WTC11 (cell line): ENCODE results near the gene PTPRJ. TPM values are rescaled to one million over a fixed set of nuclear protein-coding genes. Genes with fewer than 3 reads are reported as not detected.

Experiments used
- ATAC-seq: fragments of 200-7000 bp; cut with Tn5 transposase; 2 replicates; pipeline ENCODE4 v1.10.0; 2021; ENCODE audit warnings: mild to moderate bottlenecking, moderate library complexity
- CTCF ChIA-PET: fragments of 300-600 bp; sonication (Branson Sonifier 250); formaldehyde crosslinking; loops from one replicate; lab custom pipeline; 2021; ENCODE audit warnings: antibody characterized with exemption; lab: Charles Lee
- POLR2A ChIA-PET: fragments of 350-600 bp; sonication (Branson Sonifier 250); formaldehyde crosslinking; loops from one replicate; lab custom pipeline; 2021; ENCODE audit warnings: antibody characterized with exemption; lab: Charles Lee
- DNase-seq: peaks from one replicate; pipeline ENCODE4 v3.0.0; 2021; ENCODE audit warnings: low spot score
- H3K27ac Mint-ChIP-seq: 2 replicates; pipeline ENCODE4 v1.8.0; 2021; ENCODE audit warnings: mixed read lengths
- H3K27me3 Mint-ChIP-seq: 2 replicates; pipeline ENCODE4 v1.8.0; 2021; ENCODE audit warnings: low read depth, mild to moderate bottlenecking, moderate library complexity, mixed read lengths
- H3K36me3 Mint-ChIP-seq: 2 replicates; pipeline ENCODE4 v1.8.0; 2021; ENCODE audit warnings: mixed read lengths
- H3K4me1 Mint-ChIP-seq: 2 replicates; pipeline ENCODE4 v1.8.0; 2022; ENCODE audit warnings: mixed read lengths
- H3K4me3 Mint-ChIP-seq: 2 replicates; pipeline ENCODE4 v1.8.0; 2021; ENCODE audit warnings: mild to moderate bottlenecking, moderate library complexity, mixed read lengths
- H3K9me3 Mint-ChIP-seq: 2 replicates; pipeline ENCODE4 v1.8.0; 2021; ENCODE audit warnings: mixed read lengths
- CREB1 ChIP-seq: sonication (generic); formaldehyde crosslinking; IDR thresholded peaks from 2 replicates; pipeline ENCODE4 v1.8.0; 2023; ENCODE audit warnings: mild to moderate bottlenecking, missing genetic modification reagents
- CREM ChIP-seq: sonication (generic); formaldehyde crosslinking; IDR thresholded peaks from 2 replicates; pipeline ENCODE4 v1.8.1; 2022; ENCODE audit warnings: mild to moderate bottlenecking, missing genetic modification reagents, moderate library complexity
- E2F4 ChIP-seq: sonication (generic); formaldehyde crosslinking; IDR thresholded peaks from 2 replicates; pipeline ENCODE4 v1.8.1; 2022; ENCODE audit warnings: low read depth, mild to moderate bottlenecking, moderate library complexity, missing genetic modification reagents, borderline replicate concordance
- ELF4 ChIP-seq: sonication (generic); formaldehyde crosslinking; IDR thresholded peaks from 2 replicates; pipeline ENCODE4 v1.8.1; 2022; ENCODE audit warnings: low read depth, mild to moderate bottlenecking, moderate library complexity, missing genetic modification reagents
- ETV6 ChIP-seq: sonication (generic); formaldehyde crosslinking; IDR thresholded peaks from 2 replicates; pipeline ENCODE4 v1.8.1; 2022; ENCODE audit warnings: mild to moderate bottlenecking, missing genetic modification reagents
- FOXJ3 ChIP-seq: sonication (generic); formaldehyde crosslinking; IDR thresholded peaks from 2 replicates; pipeline ENCODE4 v1.9.0; 2021; ENCODE audit warnings: missing genetic modification reagents, mild to moderate bottlenecking, borderline replicate concordance
- FOXP1 ChIP-seq: sonication (generic); formaldehyde crosslinking; IDR thresholded peaks from 2 replicates; pipeline ENCODE4 v1.8.0; 2022; ENCODE audit warnings: missing genetic modification reagents, mild to moderate bottlenecking, moderate library complexity, borderline replicate concordance
- GTF2I ChIP-seq: fragments of 250-450 bp; sonication (Bioruptor Pico); conservative IDR thresholded peaks from 2 replicates; pipeline ENCODE4 v1.4.0; 2021; ENCODE audit warnings: mild to moderate bottlenecking
- HMGA2 ChIP-seq: fragments of 250-450 bp; sonication (Bioruptor Pico); IDR thresholded peaks from 2 replicates; pipeline ENCODE4 v1.4.0; 2021; ENCODE audit warnings: mild to moderate bottlenecking, moderate library complexity
- MAX ChIP-seq: sonication (generic); formaldehyde crosslinking; IDR thresholded peaks from 2 replicates; pipeline ENCODE4 v1.8.0; 2022; ENCODE audit warnings: mild to moderate bottlenecking, missing genetic modification reagents
- NR3C1 ChIP-seq: sonication (generic); formaldehyde crosslinking; conservative IDR thresholded peaks from 2 replicates; pipeline ENCODE4 v1.8.1; 2023; ENCODE audit warnings: low read depth, mild to moderate bottlenecking, missing genetic modification reagents
- SMAD3 ChIP-seq: sonication (generic); formaldehyde crosslinking; IDR thresholded peaks from 2 replicates; pipeline ENCODE4 v1.8.0; 2022; ENCODE audit warnings: missing genetic modification reagents, mild to moderate bottlenecking, borderline replicate concordance
- TEAD1 ChIP-seq: sonication (generic); formaldehyde crosslinking; IDR thresholded peaks from 2 replicates; pipeline ENCODE4 v1.8.0; 2022; ENCODE audit warnings: mild to moderate bottlenecking, missing genetic modification reagents
- USF2 ChIP-seq: sonication (generic); formaldehyde crosslinking; IDR thresholded peaks from 2 replicates; pipeline ENCODE4 v1.8.1; 2023; ENCODE audit warnings: mild to moderate bottlenecking, missing genetic modification reagents, moderate library complexity
- ZBTB21 ChIP-seq: sonication (generic); formaldehyde crosslinking; IDR thresholded peaks from 2 replicates; pipeline ENCODE4 v1.8.1; 2023; ENCODE audit warnings: mild to moderate bottlenecking, missing genetic modification reagents, borderline replicate concordance
- ZNF219 ChIP-seq: sonication (generic); formaldehyde crosslinking; IDR thresholded peaks from 2 replicates; pipeline ENCODE4 v1.8.0; 2023; ENCODE audit warnings: missing genetic modification reagents, mild to moderate bottlenecking, borderline replicate concordance
- ZNF317 ChIP-seq: sonication (generic); formaldehyde crosslinking; IDR thresholded peaks from 2 replicates; pipeline ENCODE4 v1.8.1; 2023; ENCODE audit warnings: low read depth, mild to moderate bottlenecking, moderate library complexity, missing genetic modification reagents, borderline replicate concordance
- ZNF396 ChIP-seq: fragments of 250-450 bp; sonication (Bioruptor Pico); IDR thresholded peaks from 2 replicates; pipeline ENCODE4 v1.8.0; 2021; ENCODE audit warnings: mild to moderate bottlenecking, moderate library complexity, borderline replicate concordance
- total RNA-seq: library from RNA; stranded (reverse); gene quantifications from 3 replicates; pipeline ENCODE4 v1.2.3, GENCODE V29; 2021
- TF ChIP-seq, protein P1 (sequence below): sonication (generic); formaldehyde crosslinking; IDR thresholded peaks from 2 replicates; pipeline ENCODE4 v1.8.1; 2023; ENCODE audit warnings: mild to moderate bottlenecking, missing genetic modification reagents

PTPRJ gene
- total RNA-seq, 1 experiment from 2014 or later: 19.5 TPM

GRCh38 chr11:48051217-48051830 lies 71.0 kb downstream of the PTPRJ start:
- DNase-seq: no peak
- no peak for ATAC-seq
- Mint-ChIP-seq H3K36me3 (no peaks in the 10 kb centered on the region), H3K9me3 (no peaks in the 10 kb centered on the region), H3K27me3 (no peaks in the 10 kb centered on the region), H3K4me3 (no peak overlapping the region), H3K27ac (no peak overlapping the region), H3K4me1 (peaks cover 57% of the 10 kb centered on the region)
- ChIA-PET POLR2A (no interaction called here), CTCF (interaction anchor here (1.1 kb wide), 1 partner anchor 11 kb away, joined by 3 read pairs; no protein-coding TSS in a partner anchor)
- no peak for TF ChIP-seq FOXJ3 (CRISPR knock-in tag)
- no peak for TF ChIP-seq ZNF219 (CRISPR knock-in tag)
- TF ChIP-seq ELF4 (CRISPR knock-in tag): no peak
- no peak for TF ChIP-seq GTF2I
- no peak for TF ChIP-seq CREB1 (CRISPR knock-in tag)
- TF ChIP-seq CREM (CRISPR knock-in tag): no peak
- no peak for TF ChIP-seq ZNF396
- TF ChIP-seq, protein P1, sequence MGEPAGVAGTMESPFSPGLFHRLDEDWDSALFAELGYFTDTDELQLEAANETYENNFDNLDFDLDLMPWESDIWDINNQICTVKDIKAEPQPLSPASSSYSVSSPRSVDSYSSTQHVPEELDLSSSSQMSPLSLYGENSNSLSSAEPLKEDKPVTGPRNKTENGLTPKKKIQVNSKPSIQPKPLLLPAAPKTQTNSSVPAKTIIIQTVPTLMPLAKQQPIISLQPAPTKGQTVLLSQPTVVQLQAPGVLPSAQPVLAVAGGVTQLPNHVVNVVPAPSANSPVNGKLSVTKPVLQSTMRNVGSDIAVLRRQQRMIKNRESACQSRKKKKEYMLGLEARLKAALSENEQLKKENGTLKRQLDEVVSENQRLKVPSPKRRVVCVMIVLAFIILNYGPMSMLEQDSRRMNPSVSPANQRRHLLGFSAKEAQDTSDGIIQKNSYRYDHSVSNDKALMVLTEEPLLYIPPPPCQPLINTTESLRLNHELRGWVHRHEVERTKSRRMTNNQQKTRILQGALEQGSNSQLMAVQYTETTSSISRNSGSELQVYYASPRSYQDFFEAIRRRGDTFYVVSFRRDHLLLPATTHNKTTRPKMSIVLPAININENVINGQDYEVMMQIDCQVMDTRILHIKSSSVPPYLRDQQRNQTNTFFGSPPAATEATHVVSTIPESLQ (CRISPR knock-in tag): no peak
- TF ChIP-seq SMAD3 (CRISPR knock-in tag): no peak
- TF ChIP-seq TEAD1: no peak
- no peak for TF ChIP-seq USF2 (CRISPR knock-in tag)
- TF ChIP-seq ZBTB21 (CRISPR knock-in tag): no peak
- no peak for TF ChIP-seq ETV6 (CRISPR knock-in tag)
- TF ChIP-seq E2F4: no peak
- TF ChIP-seq FOXP1 (CRISPR knock-in tag): no peak
- TF ChIP-seq MAX: no peak
- no peak for TF ChIP-seq NR3C1

DNA sequence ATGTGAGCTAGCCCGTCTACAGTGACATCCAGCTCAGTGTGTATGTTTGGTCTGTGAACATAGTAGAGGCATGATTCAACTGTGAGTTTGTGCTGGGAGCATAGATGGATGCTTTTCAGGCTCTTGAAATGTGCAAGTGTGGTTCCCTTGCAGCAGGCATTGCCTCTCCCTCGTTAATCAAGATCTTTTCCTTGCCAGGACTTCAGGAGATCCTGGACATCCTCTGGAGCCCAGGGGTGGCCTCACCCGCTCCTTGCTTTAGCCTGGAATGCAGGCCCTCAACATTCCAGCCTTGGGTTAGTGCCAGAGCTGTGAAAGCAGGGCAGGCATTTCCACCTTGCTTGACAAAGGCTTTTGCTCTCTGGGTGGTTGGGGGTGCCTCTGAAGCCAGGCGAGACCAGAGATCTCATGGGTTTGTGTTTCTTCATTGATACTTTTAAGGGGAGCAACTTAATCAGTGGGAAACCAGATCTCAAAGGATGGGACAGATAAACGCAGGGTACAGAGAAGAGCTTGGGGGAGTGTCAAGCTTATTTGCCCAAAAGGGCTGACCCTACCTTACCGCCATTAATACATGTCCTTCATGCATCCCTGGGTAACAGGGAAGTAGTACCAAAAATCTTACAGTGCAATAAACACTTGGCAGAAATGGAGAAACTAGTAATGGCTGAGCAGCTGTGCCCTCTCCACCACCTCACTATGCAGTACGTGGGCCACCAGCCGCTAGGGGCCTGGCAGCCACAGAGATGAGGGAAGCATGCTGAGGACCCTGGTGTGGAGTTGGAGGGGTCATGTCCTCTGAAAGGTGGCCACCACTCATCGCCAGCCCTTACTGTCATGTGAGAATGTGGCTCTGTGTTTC lies 72.1 kb downstream of the PTPRJ start:
- ATAC-seq (peak; percentile 77), DNase-seq (peak; percentile 58)
- H3K27ac Mint-ChIP-seq: peak overlapping the region; percentile 38
- TF ChIP-seq ZNF317 (CRISPR knock-in tag) (no peak), HMGA2 (CRISPR knock-in tag) (0 out of 2 replicates have a peak, but pooled peaks have one; percentile 19)
- ChIA-PET POLR2A (no interaction called here), CTCF (no interaction called here)
- H3K27me3 Mint-ChIP-seq: no peaks in the 10 kb centered on the region
- H3K4me1 Mint-ChIP-seq: peaks cover 68% of the 10 kb centered on the region
- H3K36me3 Mint-ChIP-seq: no peaks in the 10 kb centered on the region
- H3K9me3 Mint-ChIP-seq: no peaks in the 10 kb centered on the region
- no peak overlapping the region for H3K4me3 Mint-ChIP-seq
